Neuronal stem cell (in vitro differentiated cells): ENCODE data around the gene PTPRC.
A peak's percentile ranks its signal among the peaks of the same experiment; 100 is the strongest.

Source experiments
- DNase-seq: peaks from one replicate; pipeline ENCODE4 v3.0.0-alpha.2; 2013; ENCODE audit warnings: low spot score
- H2AFZ ChIP-seq: one replicate; pipeline ENCODE4 v1.6.1; 2013; ENCODE audit warnings: mild to moderate bottlenecking, low read length, inconsistent platforms
- H2AK5ac ChIP-seq: 2 replicates; pipeline ENCODE4 v1.6.1; 2013; ENCODE audit warnings: low read depth, mild to moderate bottlenecking, inconsistent platforms, low read length, moderate library complexity, mixed read lengths
- H2BK120ac ChIP-seq: 2 replicates; pipeline ENCODE4 v1.6.1; 2013; ENCODE audit warnings: low read depth, mild to moderate bottlenecking, inconsistent platforms, low read length, moderate library complexity, mixed read lengths
- H2BK12ac ChIP-seq: one replicate; pipeline ENCODE4 v1.6.1; 2013; ENCODE audit warnings: low read length, inconsistent platforms
- H2BK15ac ChIP-seq: 2 replicates; pipeline ENCODE4 v1.6.1; 2013; ENCODE audit warnings: mild to moderate bottlenecking, low read length, inconsistent platforms, mixed read lengths
- H2BK5ac ChIP-seq: one replicate; pipeline ENCODE4 v1.6.1; 2013; ENCODE audit warnings: inconsistent platforms, mild to moderate bottlenecking, low read length, moderate library complexity
- H3K14ac ChIP-seq: one replicate; pipeline ENCODE4 v1.6.1; 2013; ENCODE audit warnings: low read length, inconsistent platforms
- H3K18ac ChIP-seq: 2 replicates; pipeline ENCODE4 v1.6.1; 2013; ENCODE audit warnings: low read length, inconsistent platforms
- H3K23ac ChIP-seq: 2 replicates; pipeline ENCODE4 v1.6.1; 2013; ENCODE audit warnings: low read depth, mild to moderate bottlenecking, mixed read lengths, low read length, inconsistent platforms; ENCODE audit not compliant: poor library complexity
- H3K27ac ChIP-seq: replicated peaks from 3 replicates; pipeline ENCODE4 v1.5.1; 2013; ENCODE audit warnings: low read length, inconsistent platforms
- H3K27me3 ChIP-seq, 3 experiments: 2 replicates each; pipeline ENCODE4 v1.6.1; 2013; ENCODE audit warnings: low read length in 3 of 3, mild to moderate bottlenecking in 2 of 3, inconsistent platforms in 1 of 3, low read depth in 1 of 3, mixed read lengths in 1 of 3, moderate library complexity in 1 of 3; ENCODE audit not compliant: control insufficient read depth in 3 of 3, insufficient read depth in 3 of 3
- H3K36me3 ChIP-seq, 2 donors: replicated peaks in 1 of 2; 2 replicates each; pipeline ENCODE4 v1.6.1; 2013; ENCODE audit warnings: low read length in 2 of 2; ENCODE audit not compliant: control insufficient read depth in 2 of 2, insufficient read depth in 2 of 2
- H3K4ac ChIP-seq: 2 replicates; pipeline ENCODE4 v1.6.1; 2013; ENCODE audit warnings: inconsistent platforms, mild to moderate bottlenecking, low read length, moderate library complexity
- H3K4me1 ChIP-seq, 2 donors: 1 replicate in 1 of 2; 2 replicates in 1 of 2; pipeline ENCODE4 v1.6.1; 2013; ENCODE audit warnings: low read length in 2 of 2, low read depth in 1 of 2; ENCODE audit not compliant: control insufficient read depth in 2 of 2, insufficient read depth in 1 of 2
- H3K4me2 ChIP-seq: one replicate; pipeline ENCODE4 v1.6.1; 2013; ENCODE audit warnings: mild to moderate bottlenecking, low read length, inconsistent platforms; ENCODE audit not compliant: insufficient read depth, poor library complexity, severe bottlenecking
- H3K4me3 ChIP-seq, 2 donors: 2 replicates each; pipeline ENCODE4 v1.5.1; 2013; ENCODE audit warnings: low read length in 2 of 2, mild to moderate bottlenecking in 2 of 2, inconsistent platforms in 1 of 2, moderate library complexity in 1 of 2
- H3K79me1 ChIP-seq: one replicate; pipeline ENCODE4 v1.6.1; 2013; ENCODE audit warnings: low read depth, mild to moderate bottlenecking, inconsistent platforms, low read length, moderate library complexity
- H3K9ac ChIP-seq: one replicate; pipeline ENCODE4 v1.6.1; 2013; ENCODE audit warnings: mild to moderate bottlenecking, low read depth, low read length, inconsistent platforms; ENCODE audit not compliant: poor library complexity
- H3K9me3 ChIP-seq, 2 donors: replicated peaks in 1 of 2; 2 replicates each; pipeline versions ENCODE3 to v1.6.1; 2013; ENCODE audit warnings: low read length in 2 of 2, mild to moderate bottlenecking in 2 of 2, inconsistent platforms in 1 of 2, low read depth in 1 of 2, mixed read lengths in 1 of 2, moderate library complexity in 1 of 2; ENCODE audit not compliant: control insufficient read depth in 2 of 2, insufficient read depth in 1 of 2
- H4K8ac ChIP-seq: one replicate; pipeline ENCODE4 v1.6.1; 2013; ENCODE audit warnings: low read depth, mild to moderate bottlenecking, inconsistent platforms, low read length, moderate library complexity
- H4K91ac ChIP-seq: one replicate; pipeline ENCODE4 v1.6.1; 2013; ENCODE audit warnings: low read length, low read depth, mild to moderate bottlenecking, inconsistent platforms; ENCODE audit not compliant: poor library complexity
- WGBS, 2 donors: extraction: QIAGEN DNeasy Blood & Tissue Kit; methylation state at CpG; one replicate each; pipeline ENCODE4 v1.1.7; 2013; ENCODE audit warnings: missing lambda C conversion rate in 2 of 2, mixed read lengths in 1 of 2; ENCODE audit not compliant: insufficient read length in 2 of 2, insufficient replicate concordance in 1 of 2; ENCODE audit errors: extremely low coverage in 2 of 2; 5-methylcytosine and 5-hydroxymethylcytosine counted together

The PTPRC gene

DNA sequence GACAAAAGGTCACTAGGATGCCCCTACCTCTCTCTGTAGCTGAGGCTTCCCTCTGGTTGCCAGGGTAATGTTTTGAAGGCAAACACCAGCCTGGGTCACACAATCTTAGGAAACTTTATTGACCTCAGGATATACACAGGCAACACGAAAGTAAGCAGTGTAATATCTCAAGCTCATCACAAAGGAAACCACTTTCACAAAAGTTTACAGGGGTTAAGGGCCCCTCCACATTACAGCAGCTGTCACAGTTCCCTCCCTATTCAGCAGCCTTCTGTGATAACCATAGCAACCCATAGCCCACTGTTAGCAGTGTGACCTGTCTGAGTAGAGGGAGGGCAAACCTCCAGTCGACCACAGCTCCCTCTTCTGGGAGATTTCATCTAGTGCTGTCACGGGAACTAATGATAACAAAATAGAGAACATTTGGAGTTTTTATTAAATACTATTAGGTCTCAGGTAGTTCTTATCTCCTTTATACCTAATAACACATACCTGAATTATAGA, 149.8 kb downstream of the PTPRC start:
- peak overlapping the region in 1 of 2 donors; percentile 9 for H3K4me3 ChIP-seq
- no peak overlapping the region for H3K4me2 ChIP-seq
- no peak overlapping the region for H2AK5ac ChIP-seq
- H3K9me3 ChIP-seq = no peaks in the 10 kb centered on the region
- H2BK120ac ChIP-seq = no peak overlapping the region
- H2BK5ac ChIP-seq = no peak overlapping the region
- H2BK12ac ChIP-seq = no peak overlapping the region
- peak; percentile 55 for DNase-seq
- no peak overlapping the region for H2BK15ac ChIP-seq
- H3K27me3 ChIP-seq = no peaks in the 10 kb centered on the region
- no peak overlapping the region for H3K27ac ChIP-seq
- WGBS, 2 donors = no CpG with 5 or more reads among the region's 3 CpGs
- no peak overlapping the region for H3K18ac ChIP-seq
- no peak overlapping the region for H3K9ac ChIP-seq
- H3K36me3 ChIP-seq = no peaks in the 10 kb centered on the region
- H4K8ac ChIP-seq = no peak overlapping the region
- no peak overlapping the region for H3K23ac ChIP-seq
- no peak overlapping the region for H3K4ac ChIP-seq
- H4K91ac ChIP-seq = no peak overlapping the region
- peaks cover 2 to 27% of the 10 kb centered on the region in 2 donors for H3K4me1 ChIP-seq
- peak overlapping the region; percentile 90 for H2AFZ ChIP-seq
- H3K79me1 ChIP-seq = no peaks in the 10 kb centered on the region
- H3K14ac ChIP-seq = no peak overlapping the region

- Histone ChIP-seq H3K4ac (no peak overlapping the region), H3K9ac (no peak overlapping the region), H3K4me2 (no peak overlapping the region), H4K91ac (no peak overlapping the region), H3K18ac (no peak overlapping the region), H2BK12ac (no peak overlapping the region), H3K27ac (no peak overlapping the region), H2BK15ac (no peak overlapping the region), H3K14ac (no peak overlapping the region), H3K36me3 (no peaks in the 10 kb centered on the region), H2AK5ac (no peak overlapping the region), H2BK120ac (no peak overlapping the region), H3K27me3 (no peaks in the 10 kb centered on the region), H3K23ac (no peak overlapping the region), H3K4me3 (no peak overlapping the region), H2AFZ (no peak overlapping the region), H3K9me3 (peaks cover 2 to 24% of the 10 kb centered on the region in 2 donors), H2BK5ac (no peak overlapping the region), H4K8ac (no peak overlapping the region), H3K79me1 (no peaks in the 10 kb centered on the region), H3K4me1 (peaks cover 0 to 12% of the 10 kb centered on the region in 2 donors)
- WGBS, 2 donors = no CpG with 5 or more reads among the region's 3 CpGs
- no peak for DNase-seq
Measured at GRCh38 chr1:198793714-198794113, 154.9 kb downstream of the PTPRC start.

DNA sequence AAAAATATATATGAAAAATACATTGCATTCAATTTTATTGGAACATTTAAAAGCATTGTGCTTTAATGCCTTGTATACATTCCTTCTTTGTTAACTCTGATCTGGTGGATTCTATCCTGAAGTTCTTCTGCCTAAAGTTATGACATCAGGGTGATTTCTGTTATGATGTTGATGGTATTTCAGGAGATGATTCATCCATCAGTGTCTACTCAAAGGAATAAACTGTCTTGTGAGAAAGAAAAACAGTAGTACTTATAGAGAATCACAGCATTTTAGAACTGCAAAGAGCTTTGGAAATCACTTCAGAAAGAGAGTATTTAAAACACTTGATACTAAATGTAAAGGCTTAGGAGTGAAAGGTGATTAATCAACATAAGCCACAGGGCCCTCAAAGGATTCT, 155.7 kb downstream of the PTPRC start:
- Histone ChIP-seq H3K14ac (no peak overlapping the region), H2BK5ac (no peak overlapping the region), H3K27ac (no peak overlapping the region)

DNA sequence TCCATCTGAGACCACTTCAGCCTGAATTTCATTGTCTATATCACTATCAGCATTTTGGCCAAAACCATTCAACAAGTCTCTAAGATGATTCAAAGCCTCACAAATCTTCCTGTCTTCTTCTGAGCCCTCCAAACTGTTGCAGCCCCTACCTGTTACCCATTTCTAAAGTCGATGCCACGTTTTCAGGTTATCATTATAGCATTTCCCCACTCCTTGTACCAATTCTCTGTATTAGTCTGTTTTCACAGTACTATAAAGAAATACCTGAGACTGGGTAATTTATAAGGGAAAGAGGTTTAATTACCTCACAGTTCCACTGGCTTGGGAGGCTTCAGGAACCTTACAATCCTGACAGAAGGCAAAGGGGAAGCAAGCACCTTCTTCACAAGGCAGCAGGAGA, 158.8 kb downstream of the PTPRC start:
- H3K36me3 ChIP-seq = no peaks in the 10 kb centered on the region
- H4K91ac ChIP-seq = no peak overlapping the region
- H4K8ac ChIP-seq = no peak overlapping the region
- no peaks in the 10 kb centered on the region for H3K4me1 ChIP-seq
- no peak overlapping the region for H2AK5ac ChIP-seq
- no peak overlapping the region for H3K9ac ChIP-seq
- H3K4ac ChIP-seq = no peak overlapping the region
- H2AFZ ChIP-seq = no peak overlapping the region
- no peak overlapping the region for H3K14ac ChIP-seq
- H3K23ac ChIP-seq = no peak overlapping the region
- no peak overlapping the region for H2BK15ac ChIP-seq
- H3K27ac ChIP-seq = no peak overlapping the region
- no peak overlapping the region for H2BK5ac ChIP-seq
- DNase-seq = no peak
- H2BK12ac ChIP-seq = no peak overlapping the region
- no peak overlapping the region for H3K18ac ChIP-seq
- no CpG with 5 or more reads among the region's 2 CpGs for whole genome bisulfite sequencing, 2 donors
- no peak overlapping the region for H3K4me3 ChIP-seq
- no peaks in the 10 kb centered on the region for H3K79me1 ChIP-seq
- peaks cover 2 to 24% of the 10 kb centered on the region in 2 donors for H3K9me3 ChIP-seq
- no peak overlapping the region for H2BK120ac ChIP-seq
- no peaks in the 10 kb centered on the region for H3K27me3 ChIP-seq
- no peak overlapping the region for H3K4me2 ChIP-seq

More for the DNA sequence above, 155.7 kb downstream of the PTPRC start:
- Histone ChIP-seq H2BK15ac (no peak overlapping the region), H4K91ac (no peak overlapping the region), H3K9me3 (peaks cover 2 to 24% of the 10 kb centered on the region in 2 donors), H4K8ac (no peak overlapping the region), H3K4me2 (no peak overlapping the region), H2AFZ (no peak overlapping the region), H3K23ac (no peak overlapping the region), H2AK5ac (no peak overlapping the region), H3K4ac (no peak overlapping the region), H3K9ac (no peak overlapping the region), H3K4me3 (no peak overlapping the region), H3K4me1 (peaks cover 0 to 5% of the 10 kb centered on the region in 2 donors), H3K18ac (no peak overlapping the region), H3K36me3 (no peaks in the 10 kb centered on the region), H2BK120ac (no peak overlapping the region), H2BK12ac (no peak overlapping the region), H3K79me1 (no peaks in the 10 kb centered on the region), H3K27me3 (no peaks in the 10 kb centered on the region)
- DNase-seq = no peak
